ENCODE results near the gene SLC1A4.

Gene SLC1A4

GRCh38 chr2:64982932-64983331 lies 6.3 kb upstream of the SLC1A4 start:
- no peaks in the 10 kb centered on the region for H3K9me3 ChIP-seq (ENCODE audit: control insufficient read depth, low read length)

GRCh38 chr2:64985447-64985846 lies 3.8 kb upstream of the SLC1A4 start:
- Histone ChIP-seq H3K9me3 (ENCODE audit: control insufficient read depth, low read length) (no peaks in the 10 kb centered on the region), H3K4ac (ENCODE audit: low read depth in 1 of 2, low read length in 2 of 2) (no peak overlapping the region), H3K14ac (ENCODE audit: low read length in 2 of 2) (no peak overlapping the region), H2BK120ac (ENCODE audit: low read depth, low read length) (no peak overlapping the region), H3K23ac (ENCODE audit: low read length in 2 of 2) (no peak overlapping the region), H3K36me3 (ENCODE audit: control insufficient read depth in 1 of 2, insufficient read depth in 2 of 2, low read depth in 1 of 2, low read length in 2 of 2) (no peaks in the 10 kb centered on the region), H4K91ac (ENCODE audit: low read length) (no peak overlapping the region), H3K79me1 (replicated peaks; ENCODE audit: low read length, poor library complexity, severe bottlenecking) (peaks cover 1% of the 10 kb centered on the region), H2AFZ (ENCODE audit: low read depth, low read length) (no peak overlapping the region), H2BK5ac (ENCODE audit: low read depth, low read length, poor library complexity, severe bottlenecking) (no peak overlapping the region), H3K27me3 (ENCODE audit: control insufficient read depth in 1 of 2, insufficient read depth in 1 of 2, low read length in 2 of 2) (peaks cover 0 to 7% of the 10 kb centered on the region in 2 experiments), H3K4me2 (ENCODE audit: low read length, poor library complexity, severe bottlenecking) (no peak overlapping the region), H4K8ac (ENCODE audit: low read length) (no peak overlapping the region), H2BK15ac (ENCODE audit: low read depth, poor library complexity, severe bottlenecking) (no peak overlapping the region), H3K9ac (ENCODE audit: low read length) (no peak overlapping the region), H2BK12ac (ENCODE audit: low read length in 2 of 2) (no peak overlapping the region), H3K4me3 (ENCODE audit: insufficient read depth in 1 of 2, low read depth in 1 of 2, low read length in 2 of 2) (no peak overlapping the region), H2AK5ac (ENCODE audit: low read length, severe bottlenecking) (no peak overlapping the region), H3K18ac (ENCODE audit: low read depth in 1 of 2, low read length in 2 of 2) (no peak overlapping the region), H3K4me1 (ENCODE audit: control insufficient read depth, insufficient read depth, low read depth, low read length) (peaks cover 12% of the 10 kb centered on the region), H3K27ac (ENCODE audit: low read length, poor library complexity, severe bottlenecking) (no peak overlapping the region)
- no peak for DNase-seq
- WGBS, result 95% methylated on average over 7 of the region's 7 CpGs

More at GRCh38 chr2:64982932-64983331, 6.3 kb upstream of the SLC1A4 start:
- Histone ChIP-seq H2BK5ac (ENCODE audit: low read depth, low read length, poor library complexity, severe bottlenecking) (no peak overlapping the region), H3K79me1 (replicated peaks; ENCODE audit: low read length, poor library complexity, severe bottlenecking) (peaks cover 1% of the 10 kb centered on the region), H2AFZ (ENCODE audit: low read depth, low read length) (no peak overlapping the region), H3K27me3 (ENCODE audit: control insufficient read depth in 1 of 2, insufficient read depth in 1 of 2, low read length in 2 of 2) (no peaks in the 10 kb centered on the region), H2BK15ac (ENCODE audit: low read depth, poor library complexity, severe bottlenecking) (no peak overlapping the region), H3K18ac (ENCODE audit: low read depth in 1 of 2, low read length in 2 of 2) (no peak overlapping the region), H3K23ac (ENCODE audit: low read length in 2 of 2) (no peak overlapping the region), H4K8ac (ENCODE audit: low read length) (no peak overlapping the region), H3K4me2 (ENCODE audit: low read length, poor library complexity, severe bottlenecking) (no peak overlapping the region), H3K4me1 (ENCODE audit: control insufficient read depth, insufficient read depth, low read depth, low read length) (peaks cover 8% of the 10 kb centered on the region), H3K4me3 (ENCODE audit: insufficient read depth in 1 of 2, low read depth in 1 of 2, low read length in 2 of 2) (no peak overlapping the region), H2AK5ac (ENCODE audit: low read length, severe bottlenecking) (no peak overlapping the region), H4K91ac (ENCODE audit: low read length) (no peak overlapping the region), H3K27ac (ENCODE audit: low read length, poor library complexity, severe bottlenecking) (no peak overlapping the region), H2BK12ac (ENCODE audit: low read length in 2 of 2) (no peak overlapping the region), H3K4ac (ENCODE audit: low read depth in 1 of 2, low read length in 2 of 2) (no peak overlapping the region), H2BK120ac (ENCODE audit: low read depth, low read length) (no peak overlapping the region), H3K14ac (ENCODE audit: low read length in 2 of 2) (no peak overlapping the region), H3K36me3 (ENCODE audit: control insufficient read depth in 1 of 2, insufficient read depth in 2 of 2, low read depth in 1 of 2, low read length in 2 of 2) (no peaks in the 10 kb centered on the region), H3K9ac (ENCODE audit: low read length) (no peak overlapping the region)
- no CpG with 5 or more reads among the region's 2 CpGs for WGBS
- no peak for DNase-seq

GRCh38 chr2:64987001-64987955 lies 1.9 kb upstream of the SLC1A4 start:
- H2AK5ac ChIP-seq (ENCODE audit: low read length, severe bottlenecking), result no peak overlapping the region
- H3K79me1 ChIP-seq (replicated peaks; ENCODE audit: low read length, poor library complexity, severe bottlenecking), result peaks cover 1% of the 10 kb centered on the region
- peaks cover 0 to 7% of the 10 kb centered on the region in 2 experiments for H3K27me3 ChIP-seq (ENCODE audit: control insufficient read depth in 1 of 2, insufficient read depth in 1 of 2, low read length in 2 of 2)
- DNase-seq, result peak; percentile 33
- no peak overlapping the region for H2BK12ac ChIP-seq (ENCODE audit: low read length in 2 of 2)
- H3K4me1 ChIP-seq (ENCODE audit: control insufficient read depth, insufficient read depth, low read depth, low read length), result peaks cover 12% of the 10 kb centered on the region
- no peak overlapping the region for H3K27ac ChIP-seq (ENCODE audit: low read length, poor library complexity, severe bottlenecking)
- H3K14ac ChIP-seq (ENCODE audit: low read length in 2 of 2), result no peak overlapping the region
- 73% methylated on average over 6 of the region's 6 CpGs for WGBS
- no peaks in the 10 kb centered on the region for H3K36me3 ChIP-seq (ENCODE audit: control insufficient read depth in 1 of 2, insufficient read depth in 2 of 2, low read depth in 1 of 2, low read length in 2 of 2)
- H3K23ac ChIP-seq (ENCODE audit: low read length in 2 of 2), result no peak overlapping the region
- peak overlapping the region in 1 of 2 experiments; percentile 89 for H3K4me3 ChIP-seq (ENCODE audit: insufficient read depth in 1 of 2, low read depth in 1 of 2, low read length in 2 of 2)
- H3K4me2 ChIP-seq (ENCODE audit: low read length, poor library complexity, severe bottlenecking), result no peak overlapping the region
- H3K4ac ChIP-seq (ENCODE audit: low read depth in 1 of 2, low read length in 2 of 2), result no peak overlapping the region
- no peak overlapping the region for H2AFZ ChIP-seq (ENCODE audit: low read depth, low read length)
- peak overlapping the region; percentile 39 to 76 for H3K18ac ChIP-seq (ENCODE audit: low read depth in 1 of 2, low read length in 2 of 2)
- H2BK120ac ChIP-seq (ENCODE audit: low read depth, low read length), result no peak overlapping the region
- H3K9ac ChIP-seq (ENCODE audit: low read length), result peak overlapping the region; percentile 99
- H3K9me3 ChIP-seq (ENCODE audit: control insufficient read depth, low read length), result no peaks in the 10 kb centered on the region
- H4K8ac ChIP-seq (ENCODE audit: low read length), result no peak overlapping the region
- H4K91ac ChIP-seq (ENCODE audit: low read length), result no peak overlapping the region
- no peak overlapping the region for H2BK15ac ChIP-seq (ENCODE audit: low read depth, poor library complexity, severe bottlenecking)
- no peak overlapping the region for H2BK5ac ChIP-seq (ENCODE audit: low read depth, low read length, poor library complexity, severe bottlenecking)

- Histone ChIP-seq H3K9me3 (ENCODE audit: control insufficient read depth, low read length) (no peaks in the 10 kb centered on the region), H3K79me1 (replicated peaks; ENCODE audit: low read length, poor library complexity, severe bottlenecking) (peaks cover 3% of the 10 kb centered on the region)
- DNase-seq, result no peak
These were observed 1.2 kb upstream of the SLC1A4 start for GRCh38 chr2:64987956-64988419.

More at GRCh38 chr2:64987956-64988419, 1.2 kb upstream of the SLC1A4 start:
- Histone ChIP-seq H3K4me2 (ENCODE audit: low read length, poor library complexity, severe bottlenecking) (peak overlapping the region; percentile 98), H3K4me3 (ENCODE audit: insufficient read depth in 1 of 2, low read depth in 1 of 2, low read length in 2 of 2) (peak overlapping the region; percentile 54 to 89), H3K9ac (ENCODE audit: low read length) (peak overlapping the region; percentile 99), H3K4ac (ENCODE audit: low read depth in 1 of 2, low read length in 2 of 2) (no peak overlapping the region), H2BK120ac (ENCODE audit: low read depth, low read length) (no peak overlapping the region), H2AFZ (ENCODE audit: low read depth, low read length) (no peak overlapping the region), H3K36me3 (ENCODE audit: control insufficient read depth in 1 of 2, insufficient read depth in 2 of 2, low read depth in 1 of 2, low read length in 2 of 2) (peaks cover 0 to 4% of the 10 kb centered on the region in 2 experiments), H3K18ac (ENCODE audit: low read depth in 1 of 2, low read length in 2 of 2) (peak overlapping the region; percentile 74 to 76), H4K8ac (ENCODE audit: low read length) (no peak overlapping the region), H2BK15ac (ENCODE audit: low read depth, poor library complexity, severe bottlenecking) (no peak overlapping the region), H3K27ac (ENCODE audit: low read length, poor library complexity, severe bottlenecking) (no peak overlapping the region), H2AK5ac (ENCODE audit: low read length, severe bottlenecking) (no peak overlapping the region), H3K27me3 (ENCODE audit: control insufficient read depth in 1 of 2, insufficient read depth in 1 of 2, low read length in 2 of 2) (peaks cover 0 to 7% of the 10 kb centered on the region in 2 experiments), H3K23ac (ENCODE audit: low read length in 2 of 2) (no peak overlapping the region), H4K91ac (ENCODE audit: low read length) (no peak overlapping the region), H3K4me1 (ENCODE audit: control insufficient read depth, insufficient read depth, low read depth, low read length) (peaks cover 12% of the 10 kb centered on the region), H2BK5ac (ENCODE audit: low read depth, low read length, poor library complexity, severe bottlenecking) (no peak overlapping the region), H2BK12ac (ENCODE audit: low read length in 2 of 2) (no peak overlapping the region), H3K14ac (ENCODE audit: low read length in 2 of 2) (no peak overlapping the region)
- 9% methylated on average over 11 of the region's 12 CpGs for WGBS
